ENCODE results near the gene SLC35D3.
"Not testable (repeated sequence)": the region's sequence is repeated elsewhere in the genome, so short reads cannot be mapped to it uniquely, and the experiment has no call there.

SLC35D3 gene

DNA sequence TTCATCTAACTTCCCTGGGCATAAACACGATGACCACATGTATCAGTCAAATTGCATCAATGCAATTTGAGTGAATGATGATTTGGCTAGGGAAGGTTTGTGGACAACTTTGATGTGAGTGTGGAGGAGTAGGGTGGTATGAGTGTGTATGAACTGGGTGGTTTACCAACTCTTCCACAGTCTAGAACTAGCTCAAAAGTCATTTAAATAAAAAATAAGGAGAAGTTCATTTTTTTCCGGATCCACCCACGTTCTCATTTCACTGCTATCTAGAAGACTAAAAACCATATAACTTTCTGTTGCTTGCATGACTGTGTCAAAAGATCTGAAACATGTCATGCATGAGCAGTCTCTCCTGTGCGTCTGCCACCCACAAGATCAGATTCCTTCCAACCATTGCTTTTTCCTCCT is 23.6 kb downstream of the SLC35D3 start:
- Mint-ChIP-seq H3K4me1 (ENCODE audit: low read depth) (no peaks in the 10 kb centered on the region), H3K27ac (no peak overlapping the region), H3K36me3 (ENCODE audit: low read depth) (peaks cover 3% of the 10 kb centered on the region), H3K4me3 (no peak overlapping the region), H3K9me3 (peaks cover 10% of the 10 kb centered on the region), H3K27me3 (ENCODE audit: low read depth) (peaks cover 19% of the 10 kb centered on the region)

DNA sequence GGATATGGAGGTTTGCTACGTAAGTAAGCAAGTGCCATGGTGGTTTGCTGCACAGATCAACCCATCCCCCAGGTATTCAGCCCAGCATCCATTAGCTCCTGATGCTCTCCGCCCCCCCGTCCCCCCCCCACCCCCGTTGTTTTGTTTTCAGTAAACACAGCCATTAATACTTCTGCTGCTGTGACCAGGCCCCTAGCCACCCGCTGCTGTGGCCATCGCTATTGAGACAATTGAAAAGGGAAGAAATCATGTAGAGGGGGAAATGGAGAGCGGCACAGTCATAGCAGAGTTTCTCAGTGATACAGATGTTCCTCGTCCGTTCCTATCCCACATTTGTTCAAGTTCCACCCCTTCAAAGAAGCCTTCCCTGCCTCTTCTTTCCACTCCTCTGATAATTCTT is 24.9 kb downstream of the SLC35D3 start:
- H3K4me1 Mint-ChIP-seq (ENCODE audit: low read depth) = no peaks in the 10 kb centered on the region
- H3K4me3 Mint-ChIP-seq = no peak overlapping the region

DNA sequence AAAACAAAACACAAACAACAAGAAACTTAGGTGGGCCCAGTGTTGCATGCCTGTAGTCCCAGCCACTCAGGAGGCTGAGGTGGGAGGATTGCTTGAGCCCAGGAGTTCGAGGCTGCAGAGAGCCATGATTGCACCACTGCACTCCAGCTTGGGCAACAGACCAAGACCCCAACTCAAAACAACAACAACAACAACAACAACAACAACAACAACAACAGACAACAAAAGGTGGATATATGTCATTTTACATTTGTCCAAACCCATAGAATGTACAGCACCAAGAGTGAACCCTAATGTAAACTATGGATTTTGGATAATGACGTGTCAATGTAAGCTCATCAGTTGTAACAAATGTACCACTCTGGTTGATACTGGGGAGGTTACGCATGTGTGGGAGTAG is 27.9 kb downstream of the SLC35D3 start:
- H3K27me3 Mint-ChIP-seq (ENCODE audit: low read depth) = peaks cover 21% of the 10 kb centered on the region
- H3K4me1 Mint-ChIP-seq (ENCODE audit: low read depth); H3K4me3 Mint-ChIP-seq; H3K27ac Mint-ChIP-seq; H3K9me3 Mint-ChIP-seq; H3K36me3 Mint-ChIP-seq (ENCODE audit: low read depth): not testable (repeated sequence)

More for the DNA sequence above, 24.9 kb downstream of the SLC35D3 start:
- Mint-ChIP-seq H3K9me3 (peaks cover under 1% of the 10 kb centered on the region), H3K27ac (no peak overlapping the region), H3K36me3 (ENCODE audit: low read depth) (no peaks in the 10 kb centered on the region), H3K27me3 (ENCODE audit: low read depth) (peaks cover 17% of the 10 kb centered on the region)

DNA sequence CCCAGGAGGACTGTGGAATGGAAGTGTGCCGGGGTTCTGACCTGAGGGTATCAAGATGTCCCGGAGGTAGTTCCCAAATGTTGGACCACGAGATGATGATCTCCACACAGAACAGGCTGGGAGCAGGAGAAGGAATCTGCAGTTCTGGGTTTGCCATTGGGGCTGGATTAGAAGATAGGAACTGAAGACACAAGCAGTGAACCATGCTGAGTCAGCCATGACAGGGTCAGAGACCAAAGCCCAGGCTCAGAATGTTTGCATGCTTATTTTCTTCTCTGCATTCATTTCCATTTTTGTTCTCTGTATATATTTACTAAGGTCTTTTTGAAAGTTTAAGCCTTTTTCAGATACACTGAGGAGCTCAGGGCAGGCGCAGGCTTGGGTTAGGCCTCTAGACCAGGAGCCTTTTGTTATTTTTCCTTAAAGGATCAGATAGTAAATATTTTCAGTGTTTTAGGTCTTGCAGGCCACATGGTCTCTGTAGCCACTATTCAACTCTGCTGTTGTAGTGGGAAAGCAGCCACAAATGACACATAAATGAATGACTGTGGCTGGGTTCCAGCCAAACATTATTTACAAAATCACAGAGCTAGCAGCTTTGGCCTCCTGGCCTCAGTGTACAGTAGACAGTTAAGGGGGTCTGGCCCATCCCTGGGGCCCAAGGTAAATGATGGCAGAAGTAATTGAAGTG is 28.5 kb downstream of the SLC35D3 start:
- Mint-ChIP-seq H3K27me3 (ENCODE audit: low read depth) (peaks cover 26% of the 10 kb centered on the region), H3K27ac (no peak overlapping the region), H3K4me3 (no peak overlapping the region), H3K36me3 (ENCODE audit: low read depth) (no peaks in the 10 kb centered on the region), H3K9me3 (no peaks in the 10 kb centered on the region), H3K4me1 (ENCODE audit: low read depth) (no peaks in the 10 kb centered on the region)

DNA sequence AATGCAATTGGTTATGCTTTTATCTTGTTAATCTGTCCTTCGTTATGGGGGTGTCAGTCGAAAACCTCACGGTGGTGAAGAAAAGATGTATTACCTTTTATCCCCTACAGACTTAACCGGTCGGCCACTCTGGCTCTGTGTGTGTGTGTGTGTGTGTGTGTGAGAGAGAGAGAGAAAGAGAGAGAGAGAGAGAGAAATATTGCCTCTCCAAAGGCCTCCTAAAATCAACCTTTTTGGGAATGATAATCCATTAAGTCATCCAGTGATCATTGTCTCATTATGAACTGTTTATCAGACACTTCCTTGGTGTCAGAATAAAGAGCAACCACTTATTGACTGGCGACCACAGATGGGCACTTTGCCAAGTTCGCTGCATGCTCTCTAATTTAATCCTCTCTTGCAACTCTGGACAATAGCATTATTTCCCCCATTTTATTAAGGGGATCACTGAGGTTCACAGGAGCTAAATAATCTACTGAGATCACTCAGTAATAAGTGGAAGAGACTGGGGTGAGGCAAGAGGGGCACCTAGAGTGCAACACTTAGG is 30.7 kb downstream of the SLC35D3 start:
- Mint-ChIP-seq H3K27ac (no peak overlapping the region), H3K4me3 (no peak overlapping the region), H3K9me3 (no peaks in the 10 kb centered on the region), H3K27me3 (ENCODE audit: low read depth) (peaks cover 30% of the 10 kb centered on the region), H3K4me1 (ENCODE audit: low read depth) (peaks cover 6% of the 10 kb centered on the region), H3K36me3 (ENCODE audit: low read depth) (no peaks in the 10 kb centered on the region)

DNA sequence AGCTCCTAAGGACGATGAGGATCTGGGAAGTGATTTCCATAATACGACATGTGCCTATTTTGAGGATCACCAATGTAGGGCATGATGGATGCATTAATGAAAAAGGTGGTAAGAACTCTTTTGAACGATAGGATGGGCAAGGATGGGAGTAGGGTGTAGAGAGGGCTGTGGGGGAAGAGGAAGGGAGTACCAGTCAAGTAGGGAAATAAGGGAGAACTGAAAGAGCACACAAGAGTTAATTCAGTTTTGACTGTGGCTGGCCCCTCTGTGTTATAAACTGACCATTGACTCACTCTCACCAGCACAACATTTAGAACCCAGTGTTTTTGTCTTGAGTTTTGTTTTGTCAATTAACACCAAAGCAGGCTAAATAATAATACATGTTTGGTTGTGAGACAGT is 33.0 kb downstream of the SLC35D3 start:
- H3K9me3 Mint-ChIP-seq = no peaks in the 10 kb centered on the region

DNA sequence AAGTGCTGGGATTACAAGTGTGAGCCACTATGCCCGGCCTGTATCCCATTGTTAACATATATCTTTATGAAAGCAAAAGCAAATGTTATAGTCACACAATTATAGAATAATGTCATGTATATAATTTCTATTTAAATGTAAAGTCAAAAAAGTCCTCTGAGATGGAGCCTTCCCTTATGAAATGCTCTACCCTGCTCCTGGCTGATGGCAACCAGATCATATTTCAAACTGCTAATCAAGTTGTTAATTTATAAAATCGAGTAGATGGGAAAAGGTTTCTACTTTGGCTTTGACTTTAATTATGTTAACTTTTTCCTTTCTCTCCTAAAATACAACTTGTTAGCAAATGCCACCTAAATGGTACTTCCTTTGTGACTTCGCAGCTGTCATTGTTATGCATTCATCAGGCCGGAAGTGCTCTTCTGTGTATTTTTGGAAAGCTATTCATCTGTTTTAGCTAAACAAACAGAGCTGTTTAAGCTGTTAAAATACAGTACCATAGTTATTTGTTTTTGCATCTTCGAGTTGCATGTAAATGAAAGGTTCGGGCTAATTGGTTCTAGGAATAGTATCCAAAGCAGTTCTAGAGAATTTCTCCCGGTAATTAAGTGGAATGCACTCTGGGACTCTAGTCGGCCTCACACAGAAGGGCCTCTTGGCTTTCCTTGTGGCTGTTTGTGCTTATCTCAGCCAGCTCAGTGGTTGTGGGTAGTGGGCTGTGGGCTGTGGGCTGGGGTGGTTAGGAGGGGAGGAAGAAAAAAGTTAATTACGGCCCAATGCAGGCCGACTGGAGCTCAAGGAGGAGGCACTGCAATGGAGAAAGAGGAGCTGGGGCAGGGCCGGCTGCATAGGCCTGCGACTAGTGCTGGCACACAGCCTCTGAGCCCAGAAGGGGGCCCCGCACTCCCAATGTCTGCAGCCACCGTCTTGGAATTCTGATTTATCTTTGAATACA is 34.8 kb downstream of the SLC35D3 start:
- no peak overlapping the region for H3K4me3 Mint-ChIP-seq
- H3K9me3 Mint-ChIP-seq = no peaks in the 10 kb centered on the region
- no peak overlapping the region for H3K27ac Mint-ChIP-seq
- H3K4me1 Mint-ChIP-seq (ENCODE audit: low read depth) = peaks cover 6% of the 10 kb centered on the region
- H3K36me3 Mint-ChIP-seq (ENCODE audit: low read depth) = no peaks in the 10 kb centered on the region
- peaks cover 30% of the 10 kb centered on the region for H3K27me3 Mint-ChIP-seq (ENCODE audit: low read depth)

More for the DNA sequence above, 33.0 kb downstream of the SLC35D3 start:
- Mint-ChIP-seq H3K27me3 (ENCODE audit: low read depth) (peaks cover 30% of the 10 kb centered on the region), H3K36me3 (ENCODE audit: low read depth) (no peaks in the 10 kb centered on the region), H3K4me1 (ENCODE audit: low read depth) (peaks cover 6% of the 10 kb centered on the region), H3K27ac (no peak overlapping the region), H3K4me3 (no peak overlapping the region)

DNA sequence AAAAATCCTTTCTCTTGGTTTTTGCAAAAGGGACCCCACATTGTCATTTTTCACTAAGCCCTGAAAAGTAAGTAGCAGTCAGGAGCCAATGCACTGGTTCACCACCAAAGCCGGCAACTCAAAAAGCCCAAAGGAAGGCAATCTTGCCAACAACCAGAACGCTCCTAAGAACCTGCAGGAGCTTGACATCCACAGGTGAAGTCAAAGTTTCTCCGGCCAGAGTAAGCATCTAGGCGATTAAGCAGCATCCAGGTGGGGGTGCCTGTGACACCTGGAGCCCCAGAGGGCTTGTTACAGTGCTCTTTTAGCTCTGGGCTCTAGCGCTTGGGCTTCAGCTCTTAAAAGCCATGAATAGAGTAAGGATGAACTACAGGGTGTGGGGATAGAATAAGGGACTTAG is 36.1 kb downstream of the SLC35D3 start:
- H3K27ac Mint-ChIP-seq = no peak overlapping the region
- no peak overlapping the region for H3K4me3 Mint-ChIP-seq
- H3K9me3 Mint-ChIP-seq = no peaks in the 10 kb centered on the region
- peaks cover 28% of the 10 kb centered on the region for H3K27me3 Mint-ChIP-seq (ENCODE audit: low read depth)
- H3K36me3 Mint-ChIP-seq (ENCODE audit: low read depth) = no peaks in the 10 kb centered on the region
- H3K4me1 Mint-ChIP-seq (ENCODE audit: low read depth) = peaks cover 6% of the 10 kb centered on the region

DNA sequence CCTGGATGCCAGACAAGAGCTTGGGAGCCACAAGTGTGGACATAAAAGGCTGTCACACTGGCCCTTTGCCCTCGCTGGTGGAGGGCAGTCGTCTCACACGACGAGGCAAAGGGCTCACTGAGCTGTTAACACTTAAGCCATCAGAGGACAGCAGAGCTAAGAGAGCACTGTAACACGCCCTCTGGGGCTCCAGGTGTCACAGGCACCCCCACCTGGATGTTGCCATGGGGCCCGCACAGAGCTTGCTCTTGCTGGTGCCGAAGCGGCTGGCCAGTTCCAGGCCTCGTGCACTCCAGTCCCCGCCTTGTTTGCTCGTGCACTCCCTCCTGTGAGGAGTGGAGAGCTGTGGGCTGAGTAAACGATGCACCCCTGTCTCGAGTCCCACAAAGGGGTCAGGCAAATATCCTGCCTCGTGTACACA is 37.4 kb downstream of the SLC35D3 start:
- Mint-ChIP-seq H3K4me3 (no peak overlapping the region), H3K27me3 (ENCODE audit: low read depth) (peaks cover 32% of the 10 kb centered on the region)

DNA sequence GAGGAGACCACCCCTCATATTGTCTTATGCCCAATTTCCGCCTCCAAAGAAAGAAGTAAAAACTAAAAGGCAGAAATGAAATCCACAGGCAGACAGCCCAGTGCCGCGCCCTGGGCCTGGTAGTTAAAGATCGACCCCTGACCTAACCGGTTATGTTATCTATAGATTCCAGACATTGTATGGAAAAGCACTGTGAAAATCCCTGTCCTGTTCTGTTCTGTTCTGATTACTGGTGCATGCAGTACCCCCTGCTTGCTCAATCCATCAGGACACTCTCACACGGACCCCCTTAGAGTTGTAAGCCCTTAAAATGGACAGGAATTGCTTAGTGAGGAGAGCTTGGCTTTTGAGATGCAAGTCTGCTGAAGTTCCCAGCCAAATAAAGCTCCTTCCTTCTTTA is 37.8 kb downstream of the SLC35D3 start:
- H3K4me1 Mint-ChIP-seq (ENCODE audit: low read depth); H3K36me3 Mint-ChIP-seq (ENCODE audit: low read depth); H3K27ac Mint-ChIP-seq; H3K9me3 Mint-ChIP-seq; H3K4me3 Mint-ChIP-seq: not testable (repeated sequence)
- H3K27me3 Mint-ChIP-seq (ENCODE audit: low read depth) = peaks cover 30% of the 10 kb centered on the region

More for the DNA sequence above, 37.4 kb downstream of the SLC35D3 start:
- Mint-ChIP-seq H3K27ac (no peak overlapping the region), H3K4me1 (ENCODE audit: low read depth) (peaks cover 6% of the 10 kb centered on the region), H3K36me3 (ENCODE audit: low read depth) (no peaks in the 10 kb centered on the region), H3K9me3 (no peaks in the 10 kb centered on the region)

DNA sequence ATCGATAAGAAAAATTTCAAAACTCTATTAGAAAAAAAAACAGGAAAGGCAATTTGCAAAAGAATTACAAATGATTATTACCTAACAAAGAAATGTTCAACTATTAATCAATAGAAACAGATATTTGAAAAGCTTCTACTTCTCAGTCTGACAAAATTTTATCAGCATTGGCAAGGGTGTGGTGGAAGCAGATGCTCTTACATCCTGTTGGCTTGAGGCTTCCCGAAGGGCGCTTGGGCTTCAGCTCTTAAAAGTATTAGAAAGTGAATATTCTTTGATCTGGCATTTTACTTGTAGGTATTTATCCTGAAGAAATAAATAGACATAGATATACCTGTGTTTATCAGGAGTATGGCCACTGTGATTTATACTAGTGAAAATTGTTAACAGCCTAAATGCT is 38.7 kb downstream of the SLC35D3 start:
- H3K9me3 Mint-ChIP-seq = no peaks in the 10 kb centered on the region
- no peak overlapping the region for H3K4me3 Mint-ChIP-seq
- no peak overlapping the region for H3K27ac Mint-ChIP-seq
- H3K36me3 Mint-ChIP-seq (ENCODE audit: low read depth) = no peaks in the 10 kb centered on the region
- H3K27me3 Mint-ChIP-seq (ENCODE audit: low read depth) = peaks cover 30% of the 10 kb centered on the region
- H3K4me1 Mint-ChIP-seq (ENCODE audit: low read depth) = peaks cover 6% of the 10 kb centered on the region

DNA sequence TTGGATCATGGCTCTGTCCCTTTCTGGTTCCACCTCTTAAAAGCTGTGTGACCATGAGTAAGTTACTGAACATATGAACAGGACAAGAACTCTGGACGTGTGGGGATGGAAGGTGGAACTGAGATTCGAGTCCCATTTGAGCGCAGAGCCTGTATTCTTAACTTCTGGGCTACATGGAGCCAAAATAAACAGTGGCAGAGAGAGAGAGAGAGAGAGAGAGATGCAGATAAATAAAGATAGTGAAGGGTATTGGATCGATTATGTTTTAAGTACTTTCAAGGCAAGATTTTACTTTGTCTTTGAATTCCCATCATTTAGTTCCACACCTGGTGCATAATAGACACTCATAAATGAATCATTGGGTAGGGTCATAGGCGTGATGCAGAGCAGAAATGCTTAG is 39.7 kb downstream of the SLC35D3 start:
- Mint-ChIP-seq H3K9me3 (no peaks in the 10 kb centered on the region), H3K4me3 (no peak overlapping the region), H3K27me3 (ENCODE audit: low read depth) (peaks cover 33% of the 10 kb centered on the region), H3K4me1 (ENCODE audit: low read depth) (peaks cover 4% of the 10 kb centered on the region), H3K27ac (no peak overlapping the region), H3K36me3 (ENCODE audit: low read depth) (no peaks in the 10 kb centered on the region)

DNA sequence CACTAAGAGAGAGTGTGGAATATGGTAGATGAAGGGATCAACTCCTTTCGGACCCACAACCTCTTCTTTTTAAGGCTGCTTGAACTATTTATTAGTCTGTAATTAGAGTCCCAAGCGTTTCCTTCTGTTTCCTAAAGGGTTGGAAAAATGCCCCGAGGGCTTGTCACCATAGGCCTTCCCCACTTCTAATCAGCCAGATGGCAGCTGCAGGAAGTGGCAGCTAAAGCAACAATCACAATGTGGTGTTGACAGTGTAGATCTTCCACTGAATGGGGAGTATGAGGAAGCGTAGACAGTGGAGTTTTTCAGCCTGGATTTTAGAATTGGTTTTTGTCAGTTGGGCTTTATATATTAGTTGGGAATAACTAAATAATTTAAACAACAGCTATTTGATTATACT is 40.6 kb downstream of the SLC35D3 start:
- Mint-ChIP-seq H3K9me3 (no peaks in the 10 kb centered on the region), H3K4me1 (ENCODE audit: low read depth) (peaks cover 1% of the 10 kb centered on the region), H3K27me3 (ENCODE audit: low read depth) (peaks cover 38% of the 10 kb centered on the region), H3K36me3 (ENCODE audit: low read depth) (no peaks in the 10 kb centered on the region), H3K27ac (no peak overlapping the region), H3K4me3 (no peak overlapping the region)

DNA sequence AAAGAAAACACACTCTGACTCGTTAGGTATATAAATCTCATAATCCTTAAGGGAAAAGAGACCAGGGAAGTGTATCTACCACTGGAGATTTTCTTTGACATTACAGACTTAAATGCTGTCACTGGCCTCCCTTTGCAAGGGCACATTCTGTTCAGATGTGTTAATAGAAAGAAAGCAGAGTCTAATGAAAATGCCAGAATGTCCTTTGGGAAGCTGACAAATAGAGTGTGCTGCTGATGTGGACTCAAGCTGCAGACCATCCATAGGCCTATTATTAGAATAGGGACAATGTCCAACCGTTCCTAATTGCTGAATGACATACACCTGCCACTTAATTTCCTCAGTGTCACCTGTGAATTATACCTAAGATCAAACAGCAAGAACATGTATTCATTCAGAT is 41.2 kb downstream of the SLC35D3 start:
- peaks cover 5% of the 10 kb centered on the region for H3K4me1 Mint-ChIP-seq (ENCODE audit: low read depth)
- no peak overlapping the region for H3K4me3 Mint-ChIP-seq
- no peak overlapping the region for H3K27ac Mint-ChIP-seq
- H3K9me3 Mint-ChIP-seq = no peaks in the 10 kb centered on the region
- no peaks in the 10 kb centered on the region for H3K36me3 Mint-ChIP-seq (ENCODE audit: low read depth)
- H3K27me3 Mint-ChIP-seq (ENCODE audit: low read depth) = peaks cover 44% of the 10 kb centered on the region

DNA sequence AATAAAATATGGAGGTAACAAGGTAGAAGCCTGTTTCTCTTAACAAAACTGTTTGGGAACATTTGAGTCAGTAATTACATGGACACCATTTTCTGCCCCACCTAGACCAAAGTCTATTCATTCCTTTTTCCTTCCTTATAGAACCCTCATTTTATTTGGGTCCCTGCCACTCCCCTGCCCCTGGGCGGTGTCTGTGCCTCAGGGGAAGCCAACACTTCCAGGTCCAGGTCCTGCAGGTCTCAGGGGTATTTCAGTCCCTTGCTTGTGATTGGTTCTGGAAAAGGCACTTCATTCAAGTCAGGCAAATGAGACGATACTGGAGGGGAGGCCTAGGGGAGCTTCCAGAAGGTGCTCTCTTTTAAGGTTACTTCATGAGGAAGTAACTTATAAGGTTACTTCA is 42.3 kb downstream of the SLC35D3 start:
- H3K36me3 Mint-ChIP-seq (ENCODE audit: low read depth) = no peaks in the 10 kb centered on the region
- no peak overlapping the region for H3K4me3 Mint-ChIP-seq
- peaks cover 48% of the 10 kb centered on the region for H3K27me3 Mint-ChIP-seq (ENCODE audit: low read depth)
- H3K9me3 Mint-ChIP-seq = no peaks in the 10 kb centered on the region
- peaks cover 5% of the 10 kb centered on the region for H3K4me1 Mint-ChIP-seq (ENCODE audit: low read depth)
- H3K27ac Mint-ChIP-seq = no peak overlapping the region
